Astrocyte (in vitro differentiated cells and primary cell): ENCODE measurements around the gene SLC43A3. TPM values are rescaled to one million over a fixed set of nuclear protein-coding genes. Genes with fewer than 3 reads are reported as not detected.

Source experiments
- DNase-seq: peaks from one replicate; pipeline ENCODE4 v3.0.0-alpha.2; 2010; ENCODE audit warnings: low read depth
- FAIRE-seq: peaks from 2 replicates; lab custom pipeline; 2011; peaks lifted over from hg19 to GRCh38; lab: Jason Lieb, UNC
- H2AFZ ChIP-seq: 2 replicates; pipeline ENCODE4 v1.6.0; 2012; ENCODE audit warnings: low read depth, low read length, inconsistent platforms
- H3K27ac ChIP-seq: 2 replicates; pipeline ENCODE4 v1.5.1; 2011; ENCODE audit warnings: low read depth, low read length, inconsistent platforms
- H3K27me3 ChIP-seq: 2 replicates; pipeline ENCODE4 v1.6.0; 2011; ENCODE audit warnings: low read length, inconsistent platforms; ENCODE audit not compliant: insufficient read depth
- H3K36me3 ChIP-seq: 2 replicates; pipeline ENCODE4 v1.5.1; 2011; ENCODE audit warnings: low read length, inconsistent platforms; ENCODE audit not compliant: insufficient read depth
- H3K4me1 ChIP-seq: 2 replicates; pipeline ENCODE4 v1.5.1; 2011; ENCODE audit warnings: low read length, inconsistent platforms; ENCODE audit not compliant: insufficient read depth
- H3K4me2 ChIP-seq: 2 replicates; pipeline ENCODE4 v1.6.0; 2012; ENCODE audit warnings: low read length, inconsistent platforms
- H3K4me3 ChIP-seq: 2 replicates; pipeline ENCODE4 v1.5.1; 2011; ENCODE audit warnings: low read depth, mild to moderate bottlenecking, low read length, inconsistent platforms; ENCODE audit not compliant: insufficient read depth
- H3K79me2 ChIP-seq: 2 replicates; pipeline ENCODE4 v1.6.0; 2012; ENCODE audit warnings: mild to moderate bottlenecking, low read length, inconsistent platforms; ENCODE audit not compliant: insufficient read depth
- H3K9ac ChIP-seq: 2 replicates; pipeline ENCODE4 v1.6.0; 2012; ENCODE audit warnings: mild to moderate bottlenecking, low read length, inconsistent platforms
- H3K9me3 ChIP-seq: 2 replicates; pipeline ENCODE4 v1.5.1; 2012; ENCODE audit warnings: low read depth, mild to moderate bottlenecking, low read length, inconsistent platforms; ENCODE audit not compliant: insufficient read depth
- H4K20me1 ChIP-seq: 2 replicates; pipeline ENCODE4 v1.6.0; 2012; ENCODE audit warnings: low read length, inconsistent platforms; ENCODE audit not compliant: insufficient read depth
- H3K27ac Mint-ChIP-seq: one replicate; pipeline ENCODE4 v1.8.0; 2021; ENCODE audit warnings: mild to moderate bottlenecking, mixed read lengths; ENCODE audit not compliant: unreplicated experiment
- H3K27me3 Mint-ChIP-seq: one replicate; pipeline ENCODE4 v1.8.0; 2021; ENCODE audit warnings: low read depth, mixed read lengths; ENCODE audit not compliant: unreplicated experiment
- H3K36me3 Mint-ChIP-seq: one replicate; pipeline ENCODE4 v1.8.0; 2021; ENCODE audit warnings: low read depth, mixed read lengths; ENCODE audit not compliant: unreplicated experiment
- H3K4me1 Mint-ChIP-seq: one replicate; pipeline ENCODE4 v1.8.0; 2021; ENCODE audit warnings: low read depth, mixed read lengths; ENCODE audit not compliant: unreplicated experiment
- H3K4me3 Mint-ChIP-seq: one replicate; pipeline ENCODE4 v1.8.0; 2021; ENCODE audit warnings: mild to moderate bottlenecking, moderate library complexity, mixed read lengths; ENCODE audit not compliant: unreplicated experiment
- H3K9me3 Mint-ChIP-seq: one replicate; pipeline ENCODE4 v1.8.0; 2021; ENCODE audit warnings: mild to moderate bottlenecking, mixed read lengths; ENCODE audit not compliant: unreplicated experiment
- CTCF ChIP-seq: IDR thresholded peaks from 2 replicates; pipeline ENCODE4 v1.5.1; 2011; ENCODE audit warnings: low read depth, mild to moderate bottlenecking, inconsistent platforms, low read length, moderate library complexity; ENCODE audit not compliant: insufficient read depth
- EZH2 ChIP-seq: IDR thresholded peaks from 2 replicates; pipeline ENCODE4 v1.6.1; 2012; ENCODE audit warnings: mild to moderate bottlenecking, low read length, inconsistent platforms; ENCODE audit not compliant: insufficient read depth
- total RNA-seq: library from RNA; stranded (reverse); gene quantifications from 2 replicates; pipeline ENCODE4 v1.2.1, GENCODE V29; 2021

The SLC43A3 gene
- total RNA-seq, 1 donor from 2014 or later, result 16.4 TPM

DNA sequence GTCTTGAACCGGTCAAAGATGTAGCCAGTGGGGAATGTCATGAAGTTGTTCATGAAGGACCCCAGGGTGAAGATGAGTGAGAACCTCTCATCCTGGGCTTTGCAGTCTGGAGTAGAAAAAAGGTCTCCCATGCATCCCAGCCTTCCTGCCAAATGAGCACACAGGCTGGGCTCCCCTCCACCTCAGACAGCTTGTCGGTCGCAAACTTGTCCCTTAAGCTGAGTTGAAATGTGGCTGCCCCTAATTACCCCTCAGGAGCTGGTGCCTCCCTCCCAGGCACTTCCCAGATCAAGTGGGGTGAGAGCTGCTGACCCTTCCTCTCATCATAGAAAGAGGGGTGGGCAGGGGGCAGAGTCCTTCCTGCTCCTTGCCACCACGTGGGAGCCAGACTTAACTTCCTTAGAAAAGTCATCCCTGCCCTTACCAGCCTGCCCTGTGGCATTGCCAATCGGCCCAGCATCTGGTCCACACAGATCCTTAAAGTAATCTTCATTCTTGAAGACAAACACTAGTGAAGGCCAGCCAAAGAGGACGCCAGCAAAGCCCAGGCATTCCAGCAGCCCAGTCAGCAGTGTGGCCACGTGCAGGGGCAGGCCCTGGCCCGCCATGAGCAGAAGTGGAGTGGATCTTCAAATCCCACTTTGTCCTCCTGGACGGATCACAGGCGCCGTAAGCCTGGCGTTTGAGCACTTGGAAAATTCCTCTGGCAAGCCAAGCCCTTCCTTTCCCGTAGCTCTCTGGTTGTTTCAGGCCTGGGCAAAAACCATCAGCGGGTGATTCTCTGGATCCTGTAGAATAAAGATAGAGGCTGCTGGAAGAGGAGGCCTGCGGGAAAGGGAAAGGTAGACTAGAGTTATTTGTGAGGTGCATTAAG, 1.1 kb downstream of the SLC43A3 start:
- no peaks in the 10 kb centered on the region for H3K9me3 ChIP-seq
- Mint-ChIP-seq H3K4me1 (peaks cover 22% of the 10 kb centered on the region), H3K36me3 (peaks cover 2% of the 10 kb centered on the region), H3K4me3 (peak overlapping the region; percentile 80), H3K27me3 (peaks cover 14% of the 10 kb centered on the region), H3K9me3 (no peaks in the 10 kb centered on the region), H3K27ac (peak overlapping the region; percentile 69)
- no peak overlapping the region for H3K9ac ChIP-seq
- H3K4me3 ChIP-seq, result no peak overlapping the region
- H3K27ac ChIP-seq, result no peak overlapping the region
- H4K20me1 ChIP-seq, result no peaks in the 10 kb centered on the region
- DNase-seq, result no peak
- peaks cover 4% of the 10 kb centered on the region for H3K27me3 ChIP-seq
- H3K36me3 ChIP-seq, result no peaks in the 10 kb centered on the region
- FAIRE-seq, result no peak
- peaks cover 40% of the 10 kb centered on the region for H3K4me1 ChIP-seq
- H3K79me2 ChIP-seq, result peaks cover 4% of the 10 kb centered on the region
- peak overlapping the region; percentile 87 for H3K4me2 ChIP-seq
- no peak overlapping the region for H2AFZ ChIP-seq
- TF ChIP-seq EZH2 (no peak), CTCF (no peak)

DNA sequence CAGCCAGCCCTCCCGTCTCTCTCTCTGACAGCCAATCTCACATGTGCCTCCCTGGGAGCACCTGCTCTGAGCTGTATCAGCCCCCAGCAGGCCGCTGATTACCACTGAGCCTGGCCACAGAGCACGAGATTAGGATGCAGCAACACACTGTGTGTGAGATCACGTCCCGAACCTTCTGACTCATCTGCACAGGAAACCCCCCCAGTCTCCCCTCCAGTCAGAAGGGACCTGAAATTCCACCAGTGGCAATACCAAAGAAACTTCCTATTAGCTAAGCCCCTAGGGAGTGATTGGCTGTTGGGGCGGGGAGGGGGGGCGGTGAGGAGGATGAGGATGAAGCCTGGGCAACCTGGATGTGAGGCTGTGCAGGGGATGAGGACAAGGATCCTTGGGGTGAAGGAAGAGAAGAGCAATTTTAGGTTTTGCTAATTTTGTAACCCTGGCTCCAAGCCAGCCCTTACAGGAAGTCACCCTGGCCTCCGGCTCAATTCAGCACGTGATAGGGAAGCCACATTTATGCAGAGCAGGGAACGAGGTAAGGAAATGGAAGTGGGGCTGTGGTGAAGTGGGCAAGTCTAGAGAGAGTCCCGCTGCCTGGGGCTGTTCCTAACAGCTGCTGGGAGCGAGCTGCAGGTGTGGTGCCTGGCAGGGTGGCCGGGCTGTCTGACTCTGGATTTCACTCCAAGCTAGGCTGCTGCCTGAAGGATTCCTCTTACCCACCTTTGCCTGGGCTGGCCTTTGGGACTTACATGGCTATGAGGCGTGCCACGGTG, 1.9 kb downstream of the SLC43A3 start:
- peak overlapping the region; percentile 14 for H2AFZ ChIP-seq
- no peak for TF ChIP-seq CTCF
- no peak for TF ChIP-seq EZH2
- H4K20me1 ChIP-seq, result no peaks in the 10 kb centered on the region
- DNase-seq (peak; percentile 84), FAIRE-seq (peak; percentile 37)
- H3K27ac Mint-ChIP-seq, result peak overlapping the region; percentile 41
- peaks cover 22% of the 10 kb centered on the region for H3K4me1 Mint-ChIP-seq
- peaks cover 13% of the 10 kb centered on the region for H3K27me3 Mint-ChIP-seq
- H3K36me3 Mint-ChIP-seq, result peaks cover 6% of the 10 kb centered on the region
- H3K4me2 ChIP-seq, result peak overlapping the region; percentile 54
- H3K4me3 Mint-ChIP-seq, result no peak overlapping the region
- H3K27me3 ChIP-seq, result no peaks in the 10 kb centered on the region
- H3K36me3 ChIP-seq, result no peaks in the 10 kb centered on the region
- H3K27ac ChIP-seq, result peak overlapping the region; percentile 39
- H3K4me1 ChIP-seq, result peaks cover 40% of the 10 kb centered on the region
- no peaks in the 10 kb centered on the region for H3K9me3 Mint-ChIP-seq
- H3K9me3 ChIP-seq, result no peaks in the 10 kb centered on the region
- H3K9ac ChIP-seq, result peak overlapping the region; percentile 48
- H3K4me3 ChIP-seq, result no peak overlapping the region
- peaks cover 4% of the 10 kb centered on the region for H3K79me2 ChIP-seq
